Activated CD8-positive, alpha-beta T cell treated with anti-CD3 and anti-CD28 coated beads, Interleukin-2, amount 10 ng/mL, durations not matched to agents 7 days and 5 days (primary cell): ENCODE measurements around the gene KCNT1. TPM values are rescaled to one million over a fixed set of nuclear protein-coding genes. Genes with fewer than 3 reads are reported as not detected.

Experiments
- ATAC-seq: fragments of 150-1000 bp; cut with Tn5 transposase; one replicate; pipeline ENCODE4 v1.10.0; 2021; ENCODE audit warnings: moderate library complexity
- CTCF ChIA-PET: fragments of 350-600 bp; sonication (Branson Sonifier 250); formaldehyde crosslinking; loops from one replicate; lab custom pipeline; 2021; ENCODE audit warnings: antibody characterized with exemption; lab: Charles Lee
- POLR2A ChIA-PET: fragments of 350-600 bp; sonication (Branson Sonifier 250); formaldehyde crosslinking; loops from one replicate; lab custom pipeline; 2021; ENCODE audit warnings: antibody characterized with exemption; lab: Charles Lee
- DNase-seq: peaks from one replicate; pipeline ENCODE4 v3.0.0-alpha.2; 2020
- H3K27ac Mint-ChIP-seq: one replicate; pipeline ENCODE4 v1.8.0; 2021; ENCODE audit warnings: mild to moderate bottlenecking, mixed read lengths
- H3K27me3 Mint-ChIP-seq: one replicate; pipeline ENCODE4 v1.8.0; 2021; ENCODE audit warnings: low read depth, mixed read lengths
- H3K36me3 Mint-ChIP-seq: one replicate; pipeline ENCODE4 v1.8.0; 2021; ENCODE audit warnings: low read depth, mixed read lengths
- H3K4me1 Mint-ChIP-seq: one replicate; pipeline ENCODE4 v1.8.0; 2021; ENCODE audit warnings: low read depth, mixed read lengths
- H3K4me3 Mint-ChIP-seq: one replicate; pipeline ENCODE4 v1.8.0; 2021; ENCODE audit warnings: mild to moderate bottlenecking, mixed read lengths
- H3K9me3 Mint-ChIP-seq: one replicate; pipeline ENCODE4 v1.8.0; 2022; ENCODE audit warnings: mixed read lengths; ENCODE audit not compliant: insufficient read depth
- total RNA-seq, 2 experiments: library from RNA; stranded (reverse); gene quantifications; one replicate each; pipeline ENCODE4 v1.2.3, GENCODE V29; 2021

Gene KCNT1
- total RNA-seq, 2 experiments from 2014 or later: not detected

- Mint-ChIP-seq H3K36me3 (no peaks in the 10 kb centered on the region), H3K27ac (no peak overlapping the region), H3K27me3 (no peaks in the 10 kb centered on the region), H3K4me3 (no peak overlapping the region), H3K9me3 (no peaks in the 10 kb centered on the region), H3K4me1 (no peaks in the 10 kb centered on the region)
- ATAC-seq: no peak
- ChIA-PET POLR2A (no interaction called here), CTCF (no interaction called here)
- no peak for DNase-seq
These were observed 93.4 kb downstream of the KCNT1 start for GRCh38 chr9:135795391-135795790.

DNA sequence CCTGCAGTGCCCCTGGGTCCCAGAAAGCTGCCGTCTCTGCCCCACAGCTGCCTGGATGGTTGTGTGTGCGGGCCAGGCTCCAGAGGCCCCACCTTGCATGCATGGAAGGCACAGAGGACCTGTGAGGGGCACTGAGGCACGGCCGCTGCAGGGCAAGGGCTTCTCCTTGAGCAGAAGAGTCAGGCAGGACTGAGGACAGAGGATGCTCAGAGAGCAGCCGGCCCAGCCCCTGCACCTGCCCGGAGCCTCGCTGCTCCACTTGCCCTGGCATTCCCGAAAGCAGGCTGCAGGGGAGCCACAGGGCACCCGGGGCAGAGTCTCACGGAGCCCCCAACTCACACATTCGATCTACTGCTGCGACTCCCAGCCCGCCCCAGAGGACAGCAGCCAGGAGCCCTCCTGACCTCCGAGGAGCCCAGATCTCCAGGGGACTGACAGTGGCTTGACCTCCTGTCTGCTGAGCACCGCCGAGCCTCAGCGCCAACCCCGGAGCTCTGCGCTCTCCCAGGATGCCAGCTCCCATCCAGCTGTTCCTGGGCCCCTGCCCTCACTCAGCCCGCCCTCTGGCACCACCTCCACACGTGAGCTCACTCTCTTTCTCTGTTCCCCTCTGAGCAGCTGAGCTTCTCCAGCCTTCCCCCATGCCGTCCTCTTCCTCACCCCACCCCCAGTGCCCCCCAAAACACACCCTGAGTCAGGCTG is 95.0 kb downstream of the KCNT1 start:
- ChIA-PET CTCF (interaction anchor here (0.6 kb wide), 1 partner anchor 10 kb away, joined by 3 read pairs; no protein-coding TSS in a partner anchor), POLR2A (no interaction called here)
- no peaks in the 10 kb centered on the region for H3K27me3 Mint-ChIP-seq
- DNase-seq: no peak
- no peaks in the 10 kb centered on the region for H3K36me3 Mint-ChIP-seq
- no peak overlapping the region for H3K4me3 Mint-ChIP-seq
- H3K4me1 Mint-ChIP-seq: no peaks in the 10 kb centered on the region
- ATAC-seq: no peak
- no peaks in the 10 kb centered on the region for H3K9me3 Mint-ChIP-seq
- H3K27ac Mint-ChIP-seq: no peak overlapping the region

GRCh38 chr9:135797507-135798262 is 95.7 kb downstream of the KCNT1 start:
- Mint-ChIP-seq H3K4me1 (no peaks in the 10 kb centered on the region), H3K27me3 (no peaks in the 10 kb centered on the region), H3K9me3 (no peaks in the 10 kb centered on the region), H3K36me3 (no peaks in the 10 kb centered on the region), H3K4me3 (no peak overlapping the region), H3K27ac (no peak overlapping the region)
- DNase-seq: peak; percentile 42
- ChIA-PET CTCF (interaction anchor here (0.6 kb wide), 1 partner anchor 10 kb away, joined by 3 read pairs; no protein-coding TSS in a partner anchor), POLR2A (no interaction called here)
- ATAC-seq: no peak

- H3K36me3 Mint-ChIP-seq: no peaks in the 10 kb centered on the region
- no peaks in the 10 kb centered on the region for H3K4me1 Mint-ChIP-seq
- H3K4me3 Mint-ChIP-seq: no peak overlapping the region
- no peak for DNase-seq
- ChIA-PET POLR2A (no interaction called here), CTCF (no interaction called here)
- H3K9me3 Mint-ChIP-seq: no peaks in the 10 kb centered on the region
- H3K27me3 Mint-ChIP-seq: no peaks in the 10 kb centered on the region
- no peak overlapping the region for H3K27ac Mint-ChIP-seq
- ATAC-seq: no peak
These were observed 96.2 kb downstream of the KCNT1 start for GRCh38 chr9:135798263-135798585.

DNA sequence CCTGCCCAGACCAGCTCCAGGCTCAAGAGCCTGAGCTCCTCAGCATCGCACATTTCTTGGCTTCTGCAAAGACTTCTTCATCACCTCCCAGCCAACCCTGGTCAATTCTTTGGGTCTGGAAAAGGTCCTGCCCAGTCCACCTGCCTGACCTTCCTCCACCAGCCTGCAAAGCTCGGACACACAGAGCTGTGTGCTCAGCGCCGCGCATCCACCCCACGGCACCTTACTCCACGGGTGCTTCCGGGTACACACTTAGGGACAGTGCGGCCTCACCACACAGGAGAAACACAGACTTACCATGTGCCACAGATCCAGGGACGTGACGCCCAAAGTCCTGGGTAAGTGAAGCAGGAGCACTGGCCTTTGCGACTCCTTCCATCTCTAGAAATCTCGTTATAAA is 97.3 kb downstream of the KCNT1 start:
- Mint-ChIP-seq H3K4me1 (no peaks in the 10 kb centered on the region), H3K27ac (no peak overlapping the region), H3K36me3 (no peaks in the 10 kb centered on the region), H3K27me3 (no peaks in the 10 kb centered on the region), H3K9me3 (no peaks in the 10 kb centered on the region), H3K4me3 (no peak overlapping the region)
- ATAC-seq: no peak
- DNase-seq: no peak
- ChIA-PET POLR2A (no interaction called here), CTCF (no interaction called here)

GRCh38 chr9:135801070-135801469 is 99.1 kb downstream of the KCNT1 start:
- H3K27me3 Mint-ChIP-seq: no peaks in the 10 kb centered on the region
- no peak overlapping the region for H3K27ac Mint-ChIP-seq
- ATAC-seq: no peak
- no peaks in the 10 kb centered on the region for H3K9me3 Mint-ChIP-seq
- CTCF ChIA-PET: no interaction called here
- H3K4me3 Mint-ChIP-seq: no peak overlapping the region
- POLR2A ChIA-PET: no interaction called here
- no peak for DNase-seq
- H3K36me3 Mint-ChIP-seq: no peaks in the 10 kb centered on the region
- H3K4me1 Mint-ChIP-seq: peaks cover 11% of the 10 kb centered on the region

- Mint-ChIP-seq H3K4me3 (no peak overlapping the region), H3K27ac (no peak overlapping the region), H3K9me3 (no peaks in the 10 kb centered on the region), H3K27me3 (no peaks in the 10 kb centered on the region), H3K4me1 (peaks cover 15% of the 10 kb centered on the region), H3K36me3 (no peaks in the 10 kb centered on the region)
- DNase-seq: no peak
- ChIA-PET CTCF (no interaction called here), POLR2A (no interaction called here)
- no peak for ATAC-seq
These were observed 101.0 kb downstream of the KCNT1 start for GRCh38 chr9:135802876-135803419.

DNA sequence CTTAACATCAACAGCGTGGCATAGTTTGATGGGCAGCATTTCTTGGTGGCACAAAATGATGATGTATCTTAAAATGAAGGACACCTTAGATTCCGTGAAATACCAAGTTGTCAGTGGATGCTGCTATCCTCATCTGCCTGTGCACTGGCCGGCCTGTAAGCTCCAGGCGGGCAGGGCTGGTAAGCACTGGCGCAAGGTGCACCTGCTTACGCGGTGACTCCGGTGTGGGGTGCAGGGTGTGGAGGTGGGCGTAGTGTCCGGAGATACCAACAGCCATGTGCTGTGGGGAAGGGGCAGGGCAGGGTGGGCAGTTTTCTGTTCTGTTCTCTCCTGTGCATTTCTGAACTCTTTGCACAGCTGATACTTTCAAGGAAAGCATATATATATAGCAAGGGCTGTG is 101.5 kb downstream of the KCNT1 start:
- POLR2A ChIA-PET: no interaction called here
- H3K27ac Mint-ChIP-seq: no peak overlapping the region

DNA sequence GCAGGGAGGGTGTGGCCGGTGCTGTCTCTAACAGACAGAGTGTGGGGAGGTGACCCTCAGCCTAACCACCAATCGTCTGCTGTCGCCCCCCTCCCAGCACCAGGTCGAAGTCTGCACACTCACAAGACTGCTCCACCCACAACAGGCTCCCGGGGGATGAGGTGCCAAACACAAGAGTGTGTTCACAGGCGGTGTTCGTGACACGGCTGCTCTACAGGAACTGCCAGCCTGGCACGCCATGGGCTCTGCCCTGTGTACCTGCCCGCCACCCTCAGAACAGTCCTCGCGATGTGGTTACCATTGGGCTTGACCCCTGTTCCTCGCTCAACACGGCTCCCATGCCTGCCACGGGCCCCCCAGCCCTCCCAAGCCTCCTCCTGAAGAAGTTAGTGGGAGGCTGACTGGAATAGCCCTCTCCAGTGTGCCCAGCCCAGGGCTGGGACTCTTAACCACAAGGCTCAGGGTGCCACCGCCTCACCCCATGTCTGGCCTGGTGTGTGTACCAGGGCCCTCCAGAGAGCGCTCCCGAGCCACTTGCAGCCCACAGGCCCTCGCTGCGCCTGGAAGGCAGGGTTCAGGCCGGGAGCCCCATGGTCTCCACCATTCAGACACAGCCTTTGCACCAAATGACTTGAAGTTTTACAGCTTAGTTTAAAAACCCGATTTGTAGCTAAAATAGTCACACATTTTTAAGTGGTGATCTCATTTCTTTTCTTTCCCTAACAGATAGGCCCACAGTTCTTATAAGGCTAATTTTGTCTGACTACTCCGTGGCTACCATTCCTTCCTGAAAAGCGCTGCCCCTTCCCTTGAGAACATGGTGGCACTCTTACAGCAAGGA is 102.8 kb downstream of the KCNT1 start:
- DNase-seq: no peak
- Mint-ChIP-seq H3K4me1 (peaks cover 15% of the 10 kb centered on the region), H3K27ac (no peak overlapping the region), H3K27me3 (no peaks in the 10 kb centered on the region), H3K4me3 (no peak overlapping the region), H3K9me3 (no peaks in the 10 kb centered on the region), H3K36me3 (no peaks in the 10 kb centered on the region)
- ChIA-PET POLR2A (no interaction called here), CTCF (no interaction called here)
- no peak for ATAC-seq

More for the DNA sequence above, 101.5 kb downstream of the KCNT1 start:
- Mint-ChIP-seq H3K27me3 (no peaks in the 10 kb centered on the region), H3K36me3 (no peaks in the 10 kb centered on the region), H3K4me1 (peaks cover 15% of the 10 kb centered on the region), H3K9me3 (no peaks in the 10 kb centered on the region), H3K4me3 (no peak overlapping the region)
- ATAC-seq: no peak
- no peak for DNase-seq
- CTCF ChIA-PET: no interaction called here

DNA sequence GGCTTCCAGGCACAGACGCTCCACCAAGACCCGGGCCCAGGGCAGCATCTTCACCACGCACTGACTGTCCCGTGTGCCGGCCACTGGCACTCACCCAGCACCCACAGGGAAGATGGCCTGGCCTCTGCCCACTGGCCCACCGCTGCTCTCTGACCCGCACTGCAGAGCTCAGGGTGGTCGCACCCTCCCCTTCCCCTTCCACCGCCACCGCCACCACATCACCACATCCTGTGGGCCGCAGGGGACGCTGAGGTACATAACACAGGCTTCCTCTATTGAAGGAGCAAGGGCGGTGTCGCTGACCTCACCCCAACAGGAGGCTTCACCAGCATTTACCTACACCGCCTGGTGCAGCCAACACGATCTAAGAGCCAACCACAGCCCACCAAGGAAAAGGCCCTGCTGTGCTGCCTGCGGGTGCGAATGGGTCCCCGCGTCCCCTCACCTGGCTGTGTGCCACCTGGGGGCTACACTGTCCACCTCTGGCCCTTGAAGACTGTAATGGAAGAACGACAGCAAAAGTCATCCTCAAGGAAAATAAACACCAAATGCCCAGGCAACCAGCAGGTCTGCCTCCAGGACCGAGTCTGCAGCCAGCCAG is 103.5 kb downstream of the KCNT1 start:
- peaks cover 15% of the 10 kb centered on the region for H3K4me1 Mint-ChIP-seq

GRCh38 chr9:135809166-135809565 is 107.2 kb downstream of the KCNT1 start:
- Mint-ChIP-seq H3K4me3 (no peak overlapping the region), H3K27ac (no peak overlapping the region), H3K36me3 (peaks cover 10% of the 10 kb centered on the region), H3K27me3 (no peaks in the 10 kb centered on the region), H3K9me3 (no peaks in the 10 kb centered on the region), H3K4me1 (peaks cover 15% of the 10 kb centered on the region)
- ChIA-PET CTCF (no interaction called here), POLR2A (no interaction called here)
- no peak for DNase-seq
- no peak for ATAC-seq

More for the DNA sequence above, 103.5 kb downstream of the KCNT1 start:
- Mint-ChIP-seq H3K4me3 (no peak overlapping the region), H3K36me3 (no peaks in the 10 kb centered on the region), H3K9me3 (no peaks in the 10 kb centered on the region), H3K27me3 (no peaks in the 10 kb centered on the region), H3K27ac (no peak overlapping the region)
- ATAC-seq: peak; percentile 27
- CTCF ChIA-PET: no interaction called here
- no peak for DNase-seq
- POLR2A ChIA-PET: no interaction called here
